ENCODE results near the gene HOXC6.
A peak's percentile ranks its signal among the peaks of the same experiment; 100 is the strongest.

Gene HOXC6

DNA sequence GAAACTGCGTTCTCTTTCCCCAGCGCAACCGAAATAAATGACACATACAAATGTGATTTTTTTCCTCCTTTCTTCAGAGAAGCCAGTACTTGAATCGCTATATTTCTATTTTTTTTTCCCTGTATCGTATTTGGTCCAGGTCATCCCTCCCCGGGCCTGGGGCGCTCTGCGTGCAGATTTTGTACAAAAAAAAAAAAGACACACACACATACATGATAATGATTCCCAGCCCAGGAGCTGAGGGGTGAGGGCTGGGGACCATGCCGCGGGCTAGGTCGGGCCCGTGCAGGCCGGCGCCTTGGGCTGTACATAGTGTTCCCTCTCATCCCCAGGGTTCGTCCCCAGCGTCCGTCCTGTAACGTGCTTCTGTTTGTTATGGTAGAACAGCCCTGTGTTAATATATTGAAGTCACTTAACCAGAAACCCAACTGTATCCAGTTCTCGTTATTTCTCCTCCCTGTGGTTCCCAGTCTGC lies 25.3 kb upstream of the HOXC6 start:
- DNase-seq: no peak

DNA sequence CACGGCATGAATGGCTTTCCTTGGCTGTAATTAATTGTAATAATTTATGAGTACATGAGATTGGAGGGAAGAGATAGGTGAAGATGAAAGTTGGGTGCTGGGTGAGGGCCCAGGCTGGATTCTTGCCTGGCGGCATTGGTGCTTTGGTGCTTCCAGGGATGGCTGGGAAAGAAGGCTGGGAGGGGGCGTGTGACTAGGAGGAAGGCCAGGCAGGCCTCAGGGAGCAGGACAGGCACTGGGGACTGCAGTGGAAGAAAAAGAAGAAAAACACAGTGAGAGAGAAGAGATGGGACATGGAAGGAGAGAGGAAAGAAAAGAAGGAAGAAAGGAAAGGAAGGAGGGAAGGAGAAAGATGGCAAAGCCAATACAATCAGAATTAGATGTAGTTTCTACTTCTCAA lies 24.6 kb upstream of the HOXC6 start:
- DNase-seq: no peak

DNA sequence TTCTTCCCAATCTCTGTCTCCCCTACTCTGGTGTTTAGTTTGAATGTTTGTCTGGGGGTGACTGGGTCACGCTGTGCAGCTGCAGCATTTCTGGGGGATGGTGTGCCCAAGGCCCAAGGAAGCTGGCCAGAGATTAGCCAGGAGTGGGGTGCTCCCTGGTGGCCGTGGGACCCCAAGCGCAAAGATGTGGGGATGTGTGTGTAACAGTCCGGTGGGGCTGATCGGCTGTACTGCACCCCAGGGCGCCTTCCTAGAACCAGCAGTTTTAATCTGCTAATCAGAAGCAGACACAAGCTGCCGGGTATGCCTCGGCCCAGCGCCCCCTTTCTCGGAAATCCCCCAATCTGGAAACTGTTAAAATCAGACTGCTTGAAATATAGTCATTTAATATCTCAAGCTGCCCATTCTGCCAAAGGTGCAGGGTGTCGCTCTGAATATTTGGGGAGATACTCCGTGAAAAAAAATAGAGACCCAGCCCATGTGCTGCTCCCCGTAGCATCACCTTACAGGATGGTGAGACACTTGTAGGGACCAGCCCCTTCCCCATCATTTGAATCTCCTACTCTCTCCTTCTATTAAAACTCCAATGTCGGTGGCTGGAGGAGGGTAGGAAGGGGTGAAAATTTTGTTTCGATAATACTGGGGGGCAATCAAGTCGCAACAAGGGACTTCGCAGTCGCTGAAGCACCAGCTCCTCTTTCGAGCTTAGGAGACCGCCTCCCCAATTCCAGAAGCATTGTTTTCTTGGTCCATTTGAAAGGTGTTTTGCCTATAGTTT lies 24.0 kb upstream of the HOXC6 start:
- no peak for DNase-seq

DNA sequence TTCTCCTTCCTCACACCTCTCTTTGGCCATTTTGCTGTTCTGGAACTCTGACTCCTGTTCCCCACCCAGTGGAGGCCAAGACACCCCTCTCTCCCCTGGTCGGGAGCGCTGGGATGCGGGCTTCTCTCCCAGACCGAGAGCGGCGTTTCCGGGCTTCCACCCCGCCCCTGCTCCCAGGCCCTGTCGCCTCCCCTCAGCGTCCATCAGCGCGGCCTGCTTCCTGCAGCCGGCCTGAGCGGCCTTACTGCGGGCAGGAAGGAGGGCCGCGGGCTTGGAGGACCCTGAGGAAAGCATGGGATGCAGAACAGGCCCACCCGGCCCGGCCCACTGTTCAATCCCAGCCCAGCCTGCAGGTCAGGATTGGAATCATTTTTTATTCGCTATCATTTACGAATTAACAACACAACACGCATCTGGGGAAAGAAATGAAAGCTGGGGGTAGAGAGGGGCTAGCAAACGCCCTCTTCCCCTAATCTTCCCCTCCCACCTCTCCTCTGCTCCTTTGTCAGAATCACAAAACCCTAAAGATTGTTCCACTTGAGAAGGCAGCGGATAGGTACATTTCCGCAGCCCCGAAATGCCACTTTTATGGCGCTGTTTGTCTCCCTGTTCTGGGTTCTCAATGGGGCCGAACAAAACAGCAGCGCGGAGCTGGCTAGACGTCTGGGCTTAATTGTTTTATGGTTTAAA lies 23.3 kb upstream of the HOXC6 start:
- no peak for DNase-seq

DNA sequence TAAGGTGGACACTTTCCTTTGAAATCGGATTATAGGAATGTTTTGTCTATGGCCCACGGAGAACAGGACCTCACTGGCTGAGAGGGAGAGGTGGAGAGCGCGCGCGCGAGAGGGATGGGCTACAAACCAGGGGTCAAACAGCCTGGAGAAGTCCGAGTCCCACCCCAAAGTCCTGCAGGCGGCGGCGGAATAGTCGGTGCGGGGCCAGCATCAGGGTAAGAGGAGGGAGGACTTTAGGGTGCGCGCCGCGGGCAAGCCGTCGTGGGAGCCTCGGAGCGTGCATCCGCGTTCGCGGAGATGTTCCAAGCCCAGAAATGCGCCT lies 22.7 kb upstream of the HOXC6 start:
- DNase-seq: no peak

DNA sequence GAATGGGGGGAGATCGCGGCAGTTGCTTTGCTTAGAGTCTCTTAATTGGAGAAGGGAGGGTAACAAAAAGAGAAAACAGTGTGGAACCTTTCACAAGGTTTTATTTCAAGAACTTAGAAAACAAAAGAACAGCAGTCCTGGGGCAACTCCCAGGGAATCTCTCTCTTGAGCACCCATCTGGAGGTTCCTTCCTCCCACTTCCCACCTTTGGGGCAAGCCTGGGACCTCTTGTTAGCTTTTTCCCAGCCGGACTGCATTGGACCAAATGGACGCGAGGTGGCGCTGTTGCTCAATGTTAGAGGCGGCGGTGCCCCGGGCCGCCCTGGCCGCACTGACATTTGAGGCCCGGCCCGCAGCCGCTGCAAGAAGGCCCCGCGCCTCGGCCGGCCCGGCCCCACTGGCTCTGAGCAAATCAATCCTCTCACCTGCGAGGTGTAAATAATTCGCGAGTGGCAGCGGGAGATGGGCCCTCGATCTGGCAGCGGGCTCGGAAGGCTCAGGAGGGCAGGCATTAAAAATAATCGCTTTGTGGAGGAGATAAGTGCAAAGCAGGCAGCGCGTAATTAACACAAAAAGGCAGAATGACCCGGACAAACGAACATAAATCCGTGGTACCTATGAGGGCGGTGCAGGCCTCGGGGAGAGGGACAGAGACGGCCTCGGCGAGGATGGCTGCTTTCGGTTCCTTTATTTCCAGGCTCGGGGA lies 22.2 kb upstream of the HOXC6 start:
- DNase-seq: peak; percentile 89

DNA sequence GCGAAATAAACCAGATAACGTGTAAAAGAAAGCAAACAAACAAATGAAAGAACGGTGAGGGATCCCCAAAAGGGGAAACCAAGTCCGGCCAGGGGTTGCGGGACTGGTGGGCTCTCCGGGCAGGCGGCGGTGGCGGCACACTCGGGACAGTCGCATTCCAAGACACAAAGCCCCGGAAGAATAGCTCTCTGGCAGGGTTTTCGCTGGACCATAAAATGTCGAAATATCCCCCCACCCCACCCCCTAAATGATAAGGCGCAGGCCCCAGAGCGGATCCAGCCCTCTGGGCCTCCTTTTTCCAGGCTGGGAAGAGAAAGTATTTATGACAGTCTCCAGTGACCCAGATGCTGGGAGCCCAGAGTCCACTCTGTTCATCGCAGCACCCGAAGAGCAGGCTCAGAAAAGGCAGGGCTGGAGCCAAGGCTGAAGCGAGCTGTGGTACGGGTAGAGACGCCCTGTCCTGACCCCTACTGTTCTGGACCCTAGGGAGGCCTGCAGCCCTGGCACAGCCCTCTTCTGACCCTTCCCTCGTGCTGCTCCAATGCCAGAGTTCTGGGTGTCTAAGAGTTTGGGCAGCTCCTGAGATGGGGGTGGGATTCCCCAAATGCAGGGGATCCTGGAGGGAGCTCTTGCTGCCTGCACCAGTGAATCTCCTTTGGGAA lies 21.6 kb upstream of the HOXC6 start:
- no peak for DNase-seq

DNA sequence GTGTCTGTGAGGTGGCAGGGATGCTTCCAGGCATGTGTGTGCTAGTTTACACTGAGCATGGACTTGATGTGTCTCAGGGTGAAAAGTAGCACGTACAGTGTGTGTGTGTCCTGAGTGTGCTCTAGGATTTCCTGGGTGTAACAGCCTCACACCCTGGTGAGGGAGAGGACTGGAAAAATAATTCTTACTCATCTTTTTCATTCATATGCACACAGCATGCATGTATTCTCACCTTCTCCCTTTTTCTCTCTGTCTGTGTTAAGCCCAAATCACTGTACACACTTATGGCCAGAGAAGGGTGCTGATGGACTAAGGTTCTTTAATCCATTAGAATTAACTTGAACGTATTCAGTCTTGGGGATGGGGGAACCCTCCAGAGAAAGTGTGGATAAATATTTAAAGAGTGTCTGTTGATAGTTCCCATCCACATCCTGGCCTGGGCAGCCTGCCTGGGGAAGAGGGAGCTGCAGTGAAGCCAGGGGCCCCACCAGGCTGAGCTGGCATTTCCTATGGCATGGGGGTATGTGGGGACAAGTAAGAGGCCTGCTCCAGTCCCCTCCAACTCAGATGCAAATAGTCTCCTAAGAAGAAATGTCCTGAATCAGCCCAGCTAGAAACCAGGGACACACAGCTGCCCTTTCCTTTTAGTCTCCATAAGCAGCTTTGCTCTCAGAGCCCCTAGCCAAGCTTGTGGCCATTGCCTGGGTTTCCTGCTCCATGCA lies 20.5 kb upstream of the HOXC6 start:
- DNase-seq: no peak

DNA sequence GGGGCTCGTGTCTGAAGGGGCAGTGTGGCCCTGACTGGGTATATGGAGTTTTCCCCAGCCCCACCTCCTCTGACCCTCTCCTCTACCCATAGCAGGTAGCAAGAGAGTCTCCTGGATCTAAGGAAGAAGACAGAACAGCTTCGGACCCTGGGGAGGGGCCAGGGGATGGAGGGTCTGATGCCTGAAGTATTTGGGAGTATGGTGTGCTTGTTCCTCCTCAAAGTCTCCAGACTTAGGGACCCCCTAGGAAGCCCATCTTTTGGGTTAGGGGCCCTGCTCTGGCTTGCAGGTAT lies 20.0 kb upstream of the HOXC6 start:
- no peak for DNase-seq

DNA sequence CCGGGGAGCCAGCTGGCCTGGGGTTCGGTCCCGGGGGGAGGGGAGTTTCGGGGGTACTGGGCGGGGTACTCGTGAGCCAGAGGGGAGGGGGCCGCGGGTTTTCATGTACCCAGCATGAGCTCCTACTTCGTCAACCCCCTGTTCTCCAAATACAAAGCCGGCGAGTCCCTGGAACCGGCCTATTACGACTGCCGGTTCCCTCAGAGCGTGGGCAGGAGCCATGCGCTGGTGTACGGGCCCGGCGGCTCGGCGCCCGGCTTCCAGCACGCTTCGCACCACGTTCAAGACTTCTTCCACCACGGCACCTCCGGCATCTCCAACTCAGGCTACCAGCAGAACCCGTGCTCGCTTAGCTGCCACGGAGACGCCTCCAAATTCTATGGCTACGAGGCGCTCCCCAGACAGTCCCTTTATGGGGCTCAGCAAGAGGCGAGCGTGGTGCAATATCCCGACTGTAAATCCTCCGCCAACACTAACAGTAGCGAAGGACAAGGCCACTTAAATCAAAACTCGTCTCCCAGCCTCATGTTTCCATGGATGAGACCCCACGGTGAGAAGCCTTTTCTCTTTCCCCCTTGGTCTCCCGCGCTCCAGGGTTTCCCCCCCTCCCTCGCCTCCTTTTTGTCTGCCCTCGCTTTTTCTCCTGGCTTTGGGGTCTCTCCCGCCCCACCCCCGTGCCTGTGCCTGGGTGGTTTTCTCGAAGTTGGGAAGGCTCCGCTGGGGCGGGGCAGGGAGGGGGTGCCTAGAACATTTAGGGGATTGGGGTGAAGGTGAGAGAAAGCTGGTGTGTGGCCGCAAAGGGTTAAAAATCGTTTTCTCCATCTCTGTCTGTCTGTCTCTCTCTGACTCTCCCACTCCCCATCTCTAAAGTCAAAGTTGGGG lies 18.8 kb upstream of the HOXC6 start:
- no peak for DNase-seq

DNA sequence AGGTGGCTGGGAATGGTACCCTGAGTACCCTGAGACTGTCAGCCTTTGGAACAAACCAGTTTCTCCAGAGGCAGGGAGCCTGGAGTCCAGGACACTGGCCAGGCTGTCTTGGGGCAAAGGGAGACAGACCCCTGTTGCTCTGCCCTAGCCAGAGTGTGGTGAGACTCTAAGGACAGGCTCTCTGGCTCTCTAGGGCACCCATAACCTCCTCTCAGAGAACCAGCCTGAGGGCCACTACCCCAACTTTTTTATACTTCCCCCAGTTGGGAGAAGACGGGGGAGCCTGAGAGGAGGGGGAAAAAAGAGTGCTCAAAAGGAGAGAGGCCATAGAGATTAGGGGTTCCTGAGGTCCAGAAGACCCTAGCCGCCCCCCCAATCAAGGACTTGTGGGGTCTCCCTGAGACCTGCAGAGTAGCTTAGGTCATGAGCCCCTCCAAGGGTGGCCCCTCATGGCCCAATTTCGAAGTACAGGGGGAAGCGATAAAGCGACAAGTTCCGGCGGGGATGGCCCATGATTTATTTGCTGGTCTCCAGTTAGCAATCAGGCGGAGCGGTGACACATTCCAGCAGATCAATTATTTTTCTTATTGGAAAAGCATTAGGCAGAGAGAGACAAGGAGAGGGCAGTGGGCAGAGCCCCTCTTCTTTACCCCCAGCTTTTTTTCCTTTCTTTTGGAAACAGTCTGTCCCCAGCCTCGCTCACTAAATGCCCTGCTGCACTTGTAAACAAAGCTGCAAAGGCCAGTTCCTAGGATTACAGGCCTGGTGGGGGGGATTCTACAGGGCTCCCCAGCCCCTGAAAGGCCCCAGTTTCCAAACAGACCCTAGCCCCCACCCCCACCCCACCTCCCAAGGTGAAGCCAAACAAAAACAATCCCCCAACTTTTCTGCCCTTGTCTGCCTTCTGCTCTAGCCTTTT lies 17.9 kb upstream of the HOXC6 start:
- no peak for DNase-seq

DNA sequence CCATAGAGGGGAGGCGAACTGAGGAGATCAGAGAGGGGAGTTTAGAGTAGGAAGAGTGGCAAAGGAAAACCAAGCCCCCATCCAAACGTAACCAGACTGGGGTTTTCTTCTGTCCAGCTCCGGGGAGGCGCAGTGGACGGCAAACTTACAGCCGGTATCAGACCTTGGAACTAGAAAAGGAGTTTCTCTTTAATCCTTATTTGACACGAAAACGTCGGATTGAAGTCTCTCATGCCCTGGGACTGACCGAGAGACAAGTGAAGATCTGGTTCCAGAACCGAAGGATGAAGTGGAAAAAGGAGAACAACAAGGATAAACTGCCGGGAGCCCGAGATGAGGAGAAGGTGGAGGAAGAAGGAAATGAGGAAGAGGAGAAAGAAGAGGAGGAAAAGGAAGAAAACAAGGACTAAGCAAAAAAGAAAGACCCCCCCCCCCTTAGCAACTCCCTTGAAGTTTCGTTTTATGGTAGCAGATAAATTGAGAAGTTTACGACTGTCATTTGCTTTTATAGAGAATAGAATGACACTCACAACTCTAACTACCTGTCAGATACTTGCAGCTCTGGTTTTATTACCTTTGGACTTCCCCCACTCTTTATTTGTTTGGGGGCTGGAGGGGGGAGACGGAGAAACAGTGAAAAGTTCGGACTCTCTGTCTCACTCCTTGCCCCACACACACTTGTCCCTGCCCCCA lies 17.1 kb upstream of the HOXC6 start:
- DNase-seq: no peak

DNA sequence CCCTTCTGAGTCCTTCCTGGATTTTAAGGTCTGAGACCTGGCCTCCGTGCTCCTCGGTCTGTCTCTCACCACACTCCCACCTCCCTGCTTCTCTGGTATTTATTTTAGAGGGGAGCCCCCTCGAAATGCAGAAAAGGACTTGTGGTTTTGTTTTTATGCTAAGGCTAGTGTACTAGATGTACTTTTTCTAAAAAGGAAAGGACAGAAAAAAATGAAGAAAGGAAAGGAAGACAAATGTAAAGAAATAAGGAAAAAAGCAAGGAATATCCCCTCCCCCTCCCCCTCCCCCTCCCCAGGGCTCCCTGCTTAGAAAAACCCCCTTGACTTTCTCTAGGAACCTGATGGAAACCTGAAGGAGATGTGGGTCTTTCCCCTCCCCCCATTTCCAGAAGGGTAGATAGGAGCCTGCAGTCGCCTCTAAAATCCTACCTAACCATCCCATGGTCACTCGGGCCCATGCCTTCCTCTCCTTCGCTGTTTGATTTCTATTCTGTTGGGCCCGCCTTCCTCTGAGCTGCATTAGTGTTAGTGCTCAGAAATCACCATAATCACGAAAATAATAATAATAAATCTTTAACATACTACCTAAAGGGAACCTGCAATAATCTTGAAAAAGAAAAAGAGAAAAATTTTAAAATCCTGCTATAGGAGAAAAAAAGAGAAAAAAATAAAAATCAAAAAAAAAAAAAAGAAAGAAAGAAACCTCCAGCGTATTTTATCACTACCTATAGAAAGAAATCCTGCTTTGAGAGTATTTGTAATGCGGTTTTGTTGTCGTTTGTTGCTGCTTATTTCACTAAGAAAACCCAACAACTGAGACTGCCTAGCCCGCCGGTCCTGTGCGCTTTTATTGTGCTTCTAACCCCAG lies 16.3 kb upstream of the HOXC6 start:
- no peak for DNase-seq

DNA sequence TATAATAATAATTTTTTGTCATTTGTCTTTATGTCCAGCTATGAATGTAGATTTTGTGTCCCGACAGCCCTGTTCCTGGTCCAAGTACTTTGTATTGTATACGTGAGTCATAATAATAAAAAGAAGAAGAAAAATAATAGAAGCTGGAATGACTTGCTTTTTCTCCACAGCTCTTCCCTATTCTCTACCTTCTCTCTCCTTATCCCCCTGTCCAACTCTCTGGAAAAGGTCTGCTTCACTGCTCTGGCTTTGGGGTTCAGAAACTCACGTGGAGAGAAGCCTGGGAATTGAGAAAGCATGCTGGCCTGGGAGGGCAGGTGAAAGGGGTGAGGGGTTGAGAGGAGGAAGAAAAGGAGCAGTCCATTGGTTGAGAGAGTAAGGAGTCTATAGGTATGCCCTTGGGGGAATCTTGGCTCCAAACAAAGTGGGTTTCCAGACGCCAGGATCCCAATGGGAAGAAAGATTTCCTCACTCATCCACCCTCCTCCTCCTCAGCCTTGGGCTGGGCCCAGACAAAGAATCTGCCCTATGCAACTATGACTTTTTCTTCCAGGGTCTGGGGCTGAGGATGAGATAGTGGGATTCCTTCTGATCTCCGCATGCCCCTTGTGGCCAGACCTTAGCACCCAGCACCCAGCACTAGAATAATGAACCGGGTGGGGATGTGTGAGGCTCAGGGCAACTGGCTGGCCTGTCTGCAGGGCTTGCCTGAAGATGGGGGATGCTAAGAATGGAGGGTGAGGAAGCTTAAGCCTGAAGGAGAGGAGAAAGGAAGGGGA lies 15.4 kb upstream of the HOXC6 start:
- DNase-seq: no peak

DNA sequence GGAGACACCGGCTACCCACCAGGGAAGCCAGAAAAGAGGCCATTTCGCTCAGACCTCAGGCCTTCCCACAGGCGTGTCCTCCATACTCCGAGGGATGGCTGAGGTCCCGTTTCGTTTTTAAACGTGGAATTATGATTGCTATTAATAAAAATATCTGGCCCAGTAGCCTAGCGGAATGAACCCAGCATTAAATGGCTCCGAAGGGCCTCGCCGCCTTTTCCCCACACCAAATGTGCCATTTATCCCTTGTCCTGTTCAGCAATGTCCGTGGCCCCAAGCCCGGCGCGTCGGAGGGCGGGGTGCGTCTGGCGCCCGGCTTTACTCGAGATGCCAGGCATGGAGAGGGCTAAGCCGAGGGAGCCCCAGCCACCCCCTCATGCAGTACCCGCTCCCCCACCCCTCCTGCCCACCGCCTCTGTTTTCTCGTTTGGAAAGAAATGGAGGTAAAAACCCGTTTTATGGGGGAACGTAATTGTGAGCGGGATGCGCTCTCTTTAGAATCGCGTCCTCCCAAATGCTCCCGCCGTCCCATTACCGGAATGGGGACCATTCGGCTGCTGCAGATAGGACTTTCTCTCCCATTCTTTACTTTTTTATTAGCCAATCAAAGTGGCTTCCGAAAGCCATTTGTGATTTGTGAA lies 13.7 kb upstream of the HOXC6 start:
- DNase-seq: no peak

DNA sequence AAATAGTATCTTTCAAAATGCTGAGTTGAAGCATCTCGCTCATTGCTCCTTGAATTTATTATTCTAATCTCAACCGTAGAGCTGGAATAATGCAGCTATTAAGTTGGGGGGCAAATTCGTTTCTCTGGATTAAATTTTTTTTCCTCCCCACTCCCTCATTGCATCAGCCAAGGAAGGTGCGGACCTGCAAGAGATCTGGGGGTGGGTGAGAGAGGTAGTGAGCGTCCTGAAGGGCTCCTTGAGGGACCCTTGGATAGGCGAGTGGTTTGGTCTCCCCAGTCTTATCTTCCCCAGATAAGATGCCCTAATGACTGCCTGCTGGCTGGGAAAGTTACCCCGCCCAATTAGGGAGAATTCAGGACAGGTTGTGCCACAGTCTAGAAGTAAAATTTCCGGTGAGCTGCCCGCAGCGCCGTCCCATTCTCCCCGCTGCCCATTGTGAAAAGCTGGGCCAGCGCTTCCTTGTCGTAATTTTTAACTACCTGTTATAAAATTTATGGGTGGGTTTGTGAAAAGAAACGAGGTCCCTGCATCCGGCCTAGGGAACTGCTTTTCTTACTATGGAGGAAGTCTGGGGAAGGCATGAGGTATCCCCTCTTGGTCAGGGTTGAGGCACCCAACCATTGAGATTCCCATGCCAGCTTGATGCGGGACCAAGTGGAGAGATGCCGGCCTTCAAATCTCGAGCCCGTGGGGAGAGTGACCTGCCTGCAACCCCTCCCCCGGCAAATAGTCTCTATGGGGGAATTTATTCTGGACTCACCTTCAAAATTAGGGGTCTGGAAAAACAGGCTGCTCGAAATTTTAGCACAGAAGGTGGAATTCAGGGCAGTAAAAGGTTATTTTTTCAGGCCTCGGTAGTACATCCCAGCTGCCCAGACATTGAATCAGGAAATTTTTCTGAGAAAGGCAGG lies 13.0 kb upstream of the HOXC6 start:
- DNase-seq: no peak

DNA sequence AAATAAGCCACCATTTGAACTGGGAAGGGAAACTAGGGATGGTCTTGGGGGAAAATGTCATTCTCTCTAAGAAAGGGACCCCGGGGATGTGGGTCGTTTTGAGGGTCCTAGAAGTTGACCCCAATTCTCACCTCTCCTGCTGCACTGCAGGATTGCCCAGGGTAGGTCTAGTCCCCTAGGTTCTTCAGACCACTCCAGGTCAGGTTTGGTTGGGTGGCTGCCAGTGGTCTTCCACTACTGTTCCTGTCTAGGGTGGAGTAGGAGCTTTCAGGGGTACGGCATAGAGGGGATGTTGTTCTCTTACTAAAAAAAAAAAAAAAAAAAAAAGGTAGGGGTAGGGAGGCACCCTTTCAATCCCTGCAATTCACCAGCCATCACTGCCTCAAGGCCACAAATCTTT lies 12.2 kb upstream of the HOXC6 start:
- DNase-seq: no peak

Measured in activated CD4-positive, CD25-positive, alpha-beta regulatory T cell treated with anti-CD3 and anti-CD28 coated beads, Interleukin-2, amount 50 U/mL, for 72 hours (primary cell).